Pancreas (tissue), 10 donors: Measurements from ENCODE around the gene NHLRC2. TPM values are rescaled to one million over a fixed set of nuclear protein-coding genes. Genes with fewer than 3 reads are reported as not detected.

ENCODE experiments used
- ATAC-seq, 4 donors: fragments of 200-7000 bp; cut with Tn5 transposase; one replicate each; pipeline versions ENCODE4 v1.8.0 to v1.9.1; 2020; ENCODE audit warnings: mild to moderate bottlenecking in 4 of 4, moderate library complexity in 4 of 4
- DNase-seq, 6 donors: peaks; one replicate each; pipeline ENCODE4 v3.0.0-alpha.2; 2020
- FAIRE-seq: peaks from 2 replicates; lab custom pipeline; 2012; peaks lifted over from hg19 to GRCh38; lab: Jason Lieb, UNC
- H3K27ac ChIP-seq, 4 donors: fragments of 200-600 bp; sonication (generic); 1 replicate in 3 of 4; 2 replicates in 1 of 4; pipeline versions ENCODE4 v1.5.0 to v1.8.0; 2020
- H3K27me3 ChIP-seq, 4 donors: fragments of 200-600 bp; one replicate each; pipeline ENCODE4 v1.8.0; 2021
- H3K36me3 ChIP-seq, 3 donors: fragments of 200-600 bp; sonication (generic) in 1 of 3; one replicate each; pipeline versions ENCODE4 v1.5.0 to v1.8.0; 2020 to 2021
- H3K4me1 ChIP-seq, 3 donors: fragments of 200-600 bp; one replicate each; pipeline ENCODE4 v1.8.0; 2021
- H3K4me3 ChIP-seq, 4 donors: fragments of 200-600 bp; sonication (generic) in 2 of 4; one replicate each; pipeline versions ENCODE4 v1.5.0 to v1.8.0; 2020 to 2021
- H3K9me3 ChIP-seq, 4 donors: fragments of 200-600 bp; one replicate each; pipeline ENCODE4 v1.8.0; 2021
- WGBS, 2 donors: extraction: QIAGEN DNeasy Blood & Tissue Kit; methylation state at CpG; one replicate each; pipeline ENCODE4 v1.1.7; 2013; 5-methylcytosine and 5-hydroxymethylcytosine counted together
- intact Hi-C, 3 donors: fragments of 100-400 bp; cut with DNase I; formaldehyde crosslinking; loops; one replicate each; pipeline versions ENCODE4 v1.11.1 to v1.14.2; 2022
- polyA plus RNA-seq, 2 donors: library from polyadenylated mRNA; stranded (reverse); fragments of 200-250 nt; gene quantifications; one replicate each; pipeline ENCODE4 v1.2.3, GENCODE V29; 2013
- total RNA-seq, 6 donors: library from RNA; stranded (reverse); fragmentation: NEBNext Ultra II Directional in 4 of 6; extraction: Animal tissue kit (Norgen Biotek cat#: 25700) in 4 of 6; gene quantifications; one replicate each; pipeline versions ENCODE4 v1.2.1 to v1.2.4, GENCODE V29; 2021 to 2023
- TF ChIP-seq, protein P1 (sequence below), 4 donors: fragments of 200-600 bp; sonication (generic) in 3 of 4; IDR thresholded peaks; one replicate each; pipeline versions ENCODE4 v1.5.0 to v1.8.0; 2021; ENCODE audit warnings: antibody characterized with exemption in 4 of 4
- donor health status: healthy with polysubstance abuse.
- donor health status: DM: no; HTN: no; CAD: no; lungs with moderate emphysema.
- donor health status: DM: no; HTN: no; CAD: no.
- donor health status: control.
- donor health status: control.
- donor health status: Bipolar disorder and iron deficiency.
- donor health status: DM: yes; HTN: yes; CAD: no.
- donor health status: DM: no; HTN: no; CAD: no.
- donor health status: DM: no; HTN: no; CAD: no.
- donor health status: DM: yes; HTN: yes; CAD: no.

The NHLRC2 gene
- total and polyA plus RNA-seq, 8 donors, result 4.3 to 24.0 (median 17.4) TPM

DNA sequence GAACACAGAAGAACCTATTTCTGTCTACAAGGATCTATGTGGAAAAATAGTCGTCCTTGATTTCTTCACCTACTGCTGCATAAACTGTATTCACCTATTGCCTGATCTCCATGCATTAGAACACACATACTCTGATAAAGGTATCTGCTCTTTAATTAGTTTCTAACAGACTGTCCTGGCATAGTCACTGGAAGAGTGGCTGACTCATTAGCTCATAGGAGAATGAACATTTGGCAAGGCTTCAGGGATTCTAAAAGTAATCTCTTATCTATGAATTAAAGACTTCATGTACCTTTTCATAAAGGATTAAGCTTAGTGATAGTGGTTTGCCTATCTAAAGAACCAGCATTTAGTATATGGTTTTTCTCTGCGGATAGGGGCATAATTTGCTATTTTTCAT is 4.1 kb downstream of the NHLRC2 start:
- ATAC-seq (no peak), DNase-seq (no peak), FAIRE-seq (no peak)
- WGBS, 2 donors, result 48 to 55% methylated on average over 2 of the region's 2 CpGs
- intact Hi-C loops, result no loop called here
- H3K27me3 ChIP-seq, result no peaks in the 10 kb centered on the region
- no peak overlapping the region for H3K27ac ChIP-seq
- peaks cover 0 to 16% (median 0%) of the 10 kb centered on the region in 3 donors for H3K36me3 ChIP-seq
- H3K4me3 ChIP-seq, result no peak overlapping the region
- TF ChIP-seq, protein P1, sequence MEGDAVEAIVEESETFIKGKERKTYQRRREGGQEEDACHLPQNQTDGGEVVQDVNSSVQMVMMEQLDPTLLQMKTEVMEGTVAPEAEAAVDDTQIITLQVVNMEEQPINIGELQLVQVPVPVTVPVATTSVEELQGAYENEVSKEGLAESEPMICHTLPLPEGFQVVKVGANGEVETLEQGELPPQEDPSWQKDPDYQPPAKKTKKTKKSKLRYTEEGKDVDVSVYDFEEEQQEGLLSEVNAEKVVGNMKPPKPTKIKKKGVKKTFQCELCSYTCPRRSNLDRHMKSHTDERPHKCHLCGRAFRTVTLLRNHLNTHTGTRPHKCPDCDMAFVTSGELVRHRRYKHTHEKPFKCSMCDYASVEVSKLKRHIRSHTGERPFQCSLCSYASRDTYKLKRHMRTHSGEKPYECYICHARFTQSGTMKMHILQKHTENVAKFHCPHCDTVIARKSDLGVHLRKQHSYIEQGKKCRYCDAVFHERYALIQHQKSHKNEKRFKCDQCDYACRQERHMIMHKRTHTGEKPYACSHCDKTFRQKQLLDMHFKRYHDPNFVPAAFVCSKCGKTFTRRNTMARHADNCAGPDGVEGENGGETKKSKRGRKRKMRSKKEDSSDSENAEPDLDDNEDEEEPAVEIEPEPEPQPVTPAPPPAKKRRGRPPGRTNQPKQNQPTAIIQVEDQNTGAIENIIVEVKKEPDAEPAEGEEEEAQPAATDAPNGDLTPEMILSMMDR (IDR thresholded peaks at IDR 0.05), result no peak
- no peaks in the 10 kb centered on the region for H3K9me3 ChIP-seq
- peaks cover 17 to 33% (median 25%) of the 10 kb centered on the region in 3 donors for H3K4me1 ChIP-seq

GRCh38 chr10:113859261-113859660 is 4.8 kb downstream of the NHLRC2 start:
- peaks cover 17 to 31% (median 25%) of the 10 kb centered on the region in 3 donors for H3K4me1 ChIP-seq
- DNase-seq (no peak), ATAC-seq (no peak), FAIRE-seq (no peak)
- H3K36me3 ChIP-seq, result peaks cover 0 to 16% (median 0%) of the 10 kb centered on the region in 3 donors
- TF ChIP-seq, protein P1 (IDR thresholded peaks at IDR 0.05), result no peak
- H3K27me3 ChIP-seq, result no peaks in the 10 kb centered on the region
- H3K4me3 ChIP-seq, result no peak overlapping the region
- intact Hi-C loops, result no loop called here
- H3K27ac ChIP-seq, result no peak overlapping the region
- H3K9me3 ChIP-seq, result no peaks in the 10 kb centered on the region
- 85 to 91% methylated on average over 2 of the region's 2 CpGs for WGBS, 2 donors

GRCh38 chr10:113865901-113866300 is 11.4 kb downstream of the NHLRC2 start:
- Histone ChIP-seq H3K4me3 (no peak overlapping the region), H3K4me1 (peaks cover 10 to 13% (median 10%) of the 10 kb centered on the region in 3 donors), H3K9me3 (no peaks in the 10 kb centered on the region), H3K27ac (no peak overlapping the region), H3K36me3 (peaks cover 0 to 4% (median 0%) of the 10 kb centered on the region in 3 donors), H3K27me3 (no peaks in the 10 kb centered on the region)
- ATAC-seq (no peak), DNase-seq (no peak), FAIRE-seq (no peak)
- intact Hi-C loops, result no loop called here
- 64 to 69% methylated on average over 3 of the region's 3 CpGs for WGBS, 2 donors
- TF ChIP-seq, protein P1 (IDR thresholded peaks at IDR 0.05), result no peak

DNA sequence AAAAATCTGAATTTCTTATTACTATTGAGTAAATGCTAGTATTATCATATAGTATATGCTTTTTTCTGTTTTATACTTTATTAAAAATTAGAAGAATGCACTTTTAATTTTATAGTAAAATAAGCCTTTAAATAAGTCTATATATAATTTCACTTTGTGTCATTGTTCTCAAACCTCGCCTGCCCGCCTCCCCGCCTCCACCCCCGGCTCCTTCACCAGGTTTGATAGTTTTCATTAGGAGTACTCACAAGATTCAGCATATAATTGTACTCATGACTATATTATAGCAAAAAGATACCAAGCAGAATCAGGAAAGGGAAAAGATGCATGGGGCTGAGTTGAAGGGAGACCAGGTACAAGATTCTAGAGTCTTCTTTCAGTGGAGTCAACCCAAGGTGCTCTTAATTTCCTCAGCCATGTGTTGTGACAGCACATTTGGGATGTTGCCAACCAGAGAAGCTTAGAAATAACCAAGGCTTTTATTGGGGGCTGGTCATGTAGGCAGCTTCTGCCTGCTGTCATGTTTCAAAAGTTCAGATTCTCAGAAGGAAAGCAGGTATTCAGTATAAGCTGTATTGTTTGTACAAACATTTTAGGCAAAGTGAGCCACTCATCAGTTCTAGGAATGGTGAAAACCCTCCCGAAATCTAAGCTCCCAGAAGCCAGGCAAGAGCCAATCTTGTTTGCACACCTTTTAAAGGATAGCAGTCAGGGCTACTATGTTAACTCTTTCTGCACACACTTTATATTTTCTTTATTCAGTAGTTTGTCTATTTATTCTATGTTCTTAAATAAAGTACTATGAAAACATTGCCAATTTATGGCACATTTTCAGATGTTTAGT is 12.3 kb downstream of the NHLRC2 start:
- DNase-seq (no peak), FAIRE-seq (no peak), ATAC-seq (no peak)
- TF ChIP-seq, protein P1 (IDR thresholded peaks at IDR 0.05), result no peak
- Histone ChIP-seq H3K4me1 (peaks cover 10 to 13% (median 10%) of the 10 kb centered on the region in 3 donors), H3K9me3 (no peaks in the 10 kb centered on the region), H3K27ac (no peak overlapping the region), H3K36me3 (no peaks in the 10 kb centered on the region), H3K4me3 (no peak overlapping the region), H3K27me3 (no peaks in the 10 kb centered on the region)
- 87% methylated on average over 5 of the region's 5 CpGs for WGBS, 2 donors
- intact Hi-C loops, result no loop called here

GRCh38 chr10:113867904-113868303 is 13.4 kb downstream of the NHLRC2 start:
- intact Hi-C loops, result no loop called here

More at GRCh38 chr10:113867904-113868303, 13.4 kb downstream of the NHLRC2 start:
- ATAC-seq (no peak), FAIRE-seq (no peak), DNase-seq (no peak)
- Histone ChIP-seq H3K9me3 (peaks cover 0 to 4% (median 0%) of the 10 kb centered on the region in 4 donors), H3K4me3 (no peak overlapping the region), H3K27ac (no peak overlapping the region), H3K4me1 (peaks cover 10 to 13% (median 10%) of the 10 kb centered on the region in 3 donors), H3K27me3 (no peaks in the 10 kb centered on the region), H3K36me3 (no peaks in the 10 kb centered on the region)
- 95 to 98% methylated on average over 4 of the region's 4 CpGs for WGBS, 2 donors
- TF ChIP-seq, protein P1 (IDR thresholded peaks at IDR 0.05), result no peak
